Measurements from ENCODE around the gene MRM3. TPM values are rescaled to one million over a fixed set of nuclear protein-coding genes. Genes with fewer than 3 reads are reported as not detected.

Gene MRM3
- total RNA-seq, 1 donor = 40.9 TPM

Other genes starting within 250 kb of the MRM3 start
- gene VPS53, start 67.5 kb upstream of the MRM3 start, total RNA-seq = 16.6 TPM
- 0.31 TPM for gene TLCD3A, start 49.8 kb upstream of the MRM3 start, total RNA-seq
- gene GEMIN4, start 30.1 kb upstream of the MRM3 start, total RNA-seq = 10.0 TPM
- 58.4 TPM for gene GLOD4, start 73 bp upstream of the MRM3 start, total RNA-seq
- 0.52 TPM for gene NXN, start 197.4 kb downstream of the MRM3 start, total RNA-seq
- gene TIMM22, start 214.8 kb downstream of the MRM3 start, total RNA-seq = 9.4 TPM

Measured in mononuclear cell (primary cell).